ENCODE results near the gene CACNA1D.
A peak's percentile ranks its signal among the peaks of the same experiment; 100 is the strongest.

Gene CACNA1D

DNA sequence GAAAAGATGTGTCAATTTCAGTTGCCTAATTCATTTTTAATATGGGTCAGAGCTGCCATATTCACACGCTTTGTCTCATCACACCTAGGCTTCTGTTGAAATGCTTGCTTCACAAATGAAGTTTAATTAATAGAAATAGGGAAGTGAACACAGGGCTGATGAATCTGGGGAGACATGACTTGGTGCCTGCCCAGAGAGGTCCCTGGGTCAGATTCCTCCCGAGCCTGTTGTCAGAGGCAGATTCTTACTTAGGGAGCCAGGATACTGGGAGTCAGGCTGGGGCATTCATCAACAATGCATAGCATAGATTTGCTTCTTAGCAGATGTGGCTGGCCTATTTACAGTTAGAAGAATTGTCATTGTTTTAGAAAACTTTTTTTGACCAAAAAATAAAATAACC, 90.6 kb downstream of the CACNA1D start:
- H3K27me3 Mint-ChIP-seq (ENCODE audit: low read depth), result no peaks in the 10 kb centered on the region
- no peak overlapping the region for H3K4me3 Mint-ChIP-seq
- H3K36me3 Mint-ChIP-seq (ENCODE audit: low read depth), result no peaks in the 10 kb centered on the region
- TF ChIP-seq, protein P1, sequence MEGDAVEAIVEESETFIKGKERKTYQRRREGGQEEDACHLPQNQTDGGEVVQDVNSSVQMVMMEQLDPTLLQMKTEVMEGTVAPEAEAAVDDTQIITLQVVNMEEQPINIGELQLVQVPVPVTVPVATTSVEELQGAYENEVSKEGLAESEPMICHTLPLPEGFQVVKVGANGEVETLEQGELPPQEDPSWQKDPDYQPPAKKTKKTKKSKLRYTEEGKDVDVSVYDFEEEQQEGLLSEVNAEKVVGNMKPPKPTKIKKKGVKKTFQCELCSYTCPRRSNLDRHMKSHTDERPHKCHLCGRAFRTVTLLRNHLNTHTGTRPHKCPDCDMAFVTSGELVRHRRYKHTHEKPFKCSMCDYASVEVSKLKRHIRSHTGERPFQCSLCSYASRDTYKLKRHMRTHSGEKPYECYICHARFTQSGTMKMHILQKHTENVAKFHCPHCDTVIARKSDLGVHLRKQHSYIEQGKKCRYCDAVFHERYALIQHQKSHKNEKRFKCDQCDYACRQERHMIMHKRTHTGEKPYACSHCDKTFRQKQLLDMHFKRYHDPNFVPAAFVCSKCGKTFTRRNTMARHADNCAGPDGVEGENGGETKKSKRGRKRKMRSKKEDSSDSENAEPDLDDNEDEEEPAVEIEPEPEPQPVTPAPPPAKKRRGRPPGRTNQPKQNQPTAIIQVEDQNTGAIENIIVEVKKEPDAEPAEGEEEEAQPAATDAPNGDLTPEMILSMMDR (IDR thresholded peaks at IDR 0.05; ENCODE audit: unreplicated experiment in 3 of 3), result no peak
- peaks cover 23% of the 10 kb centered on the region for H3K4me1 Mint-ChIP-seq
- H3K9me3 Mint-ChIP-seq, result no peaks in the 10 kb centered on the region
- H3K27ac Mint-ChIP-seq, result no peak overlapping the region

DNA sequence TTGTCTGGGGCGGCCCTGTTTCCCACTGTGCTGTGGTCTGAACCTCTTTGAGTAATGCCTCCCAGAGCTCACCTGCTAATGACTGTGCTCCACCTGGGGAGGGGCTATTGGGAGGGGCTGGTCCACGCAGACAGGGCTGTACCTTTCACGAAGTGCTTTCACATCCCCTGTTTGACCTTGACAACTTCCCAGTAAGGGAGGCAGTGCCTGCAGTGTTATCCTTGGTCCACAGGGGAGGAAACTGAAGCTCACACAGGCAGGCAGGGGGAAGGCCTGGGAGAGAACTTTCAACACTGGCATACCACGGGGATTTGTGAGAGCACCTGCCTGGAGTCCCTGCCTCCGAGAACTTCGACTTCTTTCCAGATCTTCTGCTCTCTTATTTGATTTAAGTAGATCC, 91.2 kb downstream of the CACNA1D start:
- Mint-ChIP-seq H3K27me3 (ENCODE audit: low read depth) (no peaks in the 10 kb centered on the region), H3K9me3 (no peaks in the 10 kb centered on the region), H3K4me1 (peaks cover 23% of the 10 kb centered on the region), H3K27ac (peak overlapping the region in 2 of 3 experiments; percentile 1 to 73), H3K4me3 (no peak overlapping the region), H3K36me3 (ENCODE audit: low read depth) (no peaks in the 10 kb centered on the region)
- TF ChIP-seq, protein P1 (IDR thresholded peaks at IDR 0.05; ENCODE audit: unreplicated experiment in 3 of 3), result no peak

DNA sequence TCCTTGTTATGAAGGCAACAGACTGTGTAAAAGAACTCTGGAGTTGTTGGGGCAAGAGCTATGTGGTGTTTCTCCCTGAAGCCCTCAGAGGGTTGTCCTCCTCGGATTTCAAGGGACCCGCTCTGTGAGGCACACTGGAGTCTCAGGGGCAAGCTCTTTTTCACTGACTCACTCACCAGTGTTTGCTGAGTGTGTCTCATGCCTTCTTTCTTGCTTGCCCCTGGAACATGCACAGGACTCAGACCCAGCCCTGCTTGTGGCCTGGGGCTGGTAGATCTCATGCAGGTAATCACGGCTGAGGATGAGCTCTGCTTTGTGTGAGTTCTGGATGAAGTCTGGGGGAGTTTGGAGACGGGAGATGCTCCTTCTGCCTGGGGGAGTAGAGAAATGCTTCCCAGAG, 93.7 kb downstream of the CACNA1D start:
- no peak overlapping the region for H3K4me3 Mint-ChIP-seq
- peaks cover 6% of the 10 kb centered on the region for H3K27me3 Mint-ChIP-seq (ENCODE audit: low read depth)
- TF ChIP-seq, protein P1 (IDR thresholded peaks at IDR 0.05; ENCODE audit: unreplicated experiment in 3 of 3), result no peak
- H3K27ac Mint-ChIP-seq, result no peak overlapping the region
- H3K36me3 Mint-ChIP-seq (ENCODE audit: low read depth), result no peaks in the 10 kb centered on the region
- no peaks in the 10 kb centered on the region for H3K9me3 Mint-ChIP-seq
- H3K4me1 Mint-ChIP-seq, result peaks cover 25% of the 10 kb centered on the region

DNA sequence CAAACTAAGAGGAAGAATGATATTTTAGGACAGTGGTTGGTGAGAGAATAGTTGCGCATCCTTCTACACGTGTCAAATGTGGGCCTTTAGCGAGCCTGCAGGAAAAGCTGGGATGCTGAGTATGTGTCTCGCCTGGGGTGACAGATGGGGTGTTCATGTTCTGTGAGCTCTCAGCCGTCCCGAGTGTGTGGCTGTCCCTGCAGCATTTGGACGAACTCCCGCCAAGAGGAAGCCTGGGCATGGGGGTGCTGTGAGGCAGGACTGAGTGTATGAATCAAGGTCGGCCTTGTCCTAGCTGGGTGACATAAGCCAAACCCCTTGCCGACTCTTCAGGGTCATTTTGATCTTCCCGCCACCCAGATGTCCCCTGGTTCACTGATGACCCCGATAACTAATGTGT, 94.8 kb downstream of the CACNA1D start:
- TF ChIP-seq, protein P1 (IDR thresholded peaks at IDR 0.05; ENCODE audit: unreplicated experiment in 3 of 3), result no peak
- Mint-ChIP-seq H3K4me3 (no peak overlapping the region), H3K27me3 (ENCODE audit: low read depth) (peaks cover 11% of the 10 kb centered on the region), H3K27ac (no peak overlapping the region), H3K9me3 (no peaks in the 10 kb centered on the region), H3K36me3 (ENCODE audit: low read depth) (no peaks in the 10 kb centered on the region), H3K4me1 (peaks cover 32% of the 10 kb centered on the region)

DNA sequence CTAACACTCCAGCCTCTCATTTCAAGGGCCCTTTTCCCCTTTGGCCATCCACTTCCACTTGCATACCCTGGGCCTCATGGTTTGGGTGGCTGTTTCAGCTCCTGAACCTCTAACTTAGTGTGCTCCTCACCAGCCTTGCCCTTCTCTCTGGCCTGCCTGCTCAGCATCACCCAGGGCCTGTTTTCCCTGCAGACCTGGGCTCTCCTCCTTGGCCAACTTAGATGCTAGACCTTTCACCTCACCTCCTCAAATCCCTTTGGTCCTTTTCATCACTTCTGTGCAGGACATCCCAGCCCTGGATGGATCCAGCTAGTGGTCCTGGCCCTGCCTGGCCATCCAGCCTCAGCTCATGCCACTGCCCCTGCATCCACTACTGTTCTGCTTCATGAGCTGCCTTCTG, 95.4 kb downstream of the CACNA1D start:
- no peaks in the 10 kb centered on the region for H3K36me3 Mint-ChIP-seq (ENCODE audit: low read depth)
- peaks cover 11% of the 10 kb centered on the region for H3K27me3 Mint-ChIP-seq (ENCODE audit: low read depth)
- H3K4me3 Mint-ChIP-seq, result no peak overlapping the region
- H3K4me1 Mint-ChIP-seq, result peaks cover 32% of the 10 kb centered on the region
- TF ChIP-seq, protein P1 (IDR thresholded peaks at IDR 0.05; ENCODE audit: unreplicated experiment in 3 of 3), result no peak
- H3K9me3 Mint-ChIP-seq, result no peaks in the 10 kb centered on the region
- no peak overlapping the region for H3K27ac Mint-ChIP-seq

DNA sequence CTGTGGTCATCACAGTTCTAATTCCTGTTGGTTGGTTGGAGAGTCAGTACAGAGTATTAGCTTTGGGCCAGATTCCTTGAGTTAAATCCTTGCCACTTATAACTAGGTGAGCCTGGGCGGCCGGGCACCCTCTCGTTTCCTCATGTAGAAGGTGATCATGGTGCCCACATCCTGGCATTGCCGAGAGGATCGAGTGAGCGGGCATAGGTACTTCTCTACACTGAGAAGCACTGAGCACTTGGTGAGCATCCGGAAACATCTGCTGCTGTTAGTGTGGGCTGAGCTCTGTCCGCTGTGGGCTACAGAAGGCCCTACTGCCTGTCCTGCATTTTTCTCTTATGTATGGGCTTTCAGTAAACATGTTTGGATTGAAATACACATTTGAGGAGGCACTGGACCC, 96.2 kb downstream of the CACNA1D start:
- peaks cover 11% of the 10 kb centered on the region for H3K27me3 Mint-ChIP-seq (ENCODE audit: low read depth)
- no peaks in the 10 kb centered on the region for H3K9me3 Mint-ChIP-seq
- H3K27ac Mint-ChIP-seq, result no peak overlapping the region
- no peak overlapping the region for H3K4me3 Mint-ChIP-seq
- H3K4me1 Mint-ChIP-seq, result peaks cover 31% of the 10 kb centered on the region
- TF ChIP-seq, protein P1 (IDR thresholded peaks at IDR 0.05; ENCODE audit: unreplicated experiment in 3 of 3), result no peak
- H3K36me3 Mint-ChIP-seq (ENCODE audit: low read depth), result no peaks in the 10 kb centered on the region
